ENCODE data around the gene CLDN20. TPM values are rescaled to one million over a fixed set of nuclear protein-coding genes. Genes with fewer than 3 reads are reported as not detected.

Gene CLDN20
- total and polyA plus RNA-seq, 2 of the 8 experiments (the other 6 are each of a cell fraction or from before 2014, with no cell fraction given) = not detected

- TF ChIP-seq GABPA (IDR thresholded peaks at IDR 0.05; ENCODE audit: borderline replicate concordance, insufficient read depth, low read length) (peak; percentile 72; the same call in 1 of the 2 replicates), EGR1 (IDR thresholded peaks at IDR 0.05; ENCODE audit: borderline replicate concordance, low read depth, low read length) (no peak), BCL11A (IDR thresholded peaks at IDR 0.05; ENCODE audit: low read depth in 2 of 2, low read length in 2 of 2) (no peak), BACH1 (IDR thresholded peaks at IDR 0.05; ENCODE audit: low read length) (peak; percentile 55; the same call in 1 of the 2 replicates), YY1 (IDR thresholded peaks at IDR 0.05; ENCODE audit: low read depth, low read length) (peak; percentile 66; the same call in 1 of the 2 replicates), JUND (IDR thresholded peaks at IDR 0.05; ENCODE audit: low read length) (no peak), USF2 (IDR thresholded peaks at IDR 0.05; ENCODE audit: low read length) (no peak), SUZ12 (IDR thresholded peaks at IDR 0.05; ENCODE audit: low read length) (no peak), PHF8 (conservative IDR thresholded peaks at IDR 0.05; ENCODE audit: low read depth, low read length) (peak; percentile 77), SAP30 (IDR thresholded peaks at IDR 0.05; ENCODE audit: insufficient read depth, insufficient replicate concordance, low read length) (no peak), FOSL1 (IDR thresholded peaks at IDR 0.05; ENCODE audit: insufficient read depth, low read depth, low read length) (no peak), TAF7 (optimal IDR thresholded peaks at IDR 0.05; ENCODE audit: borderline replicate concordance, low read depth, low read length) (peak; percentile 37), POLR2A (IDR thresholded peaks at IDR 0.05; ENCODE audit: control extremely low read depth in 1 of 2, low read depth in 2 of 2, low read length in 2 of 2) (peak; percentile 59 to 85), NRF1 (IDR thresholded peaks at IDR 0.05; ENCODE audit: low read depth, low read length) (peak; percentile 51), HDAC6 (IDR thresholded peaks at IDR 0.05; ENCODE audit: low read depth, low read length) (no peak), BRCA1 (IDR thresholded peaks at IDR 0.05; ENCODE audit: low read depth, low read length) (no peak), ASH2L (IDR thresholded peaks at IDR 0.05; ENCODE audit: low read length) (peak; percentile 95), RBBP5 (IDR thresholded peaks at IDR 0.05; ENCODE audit: borderline replicate concordance, low read depth, low read length) (peak; percentile 31; the same call in 1 of the 2 replicates), EZH2 (IDR thresholded peaks at IDR 0.05; ENCODE audit: low read depth, low read length, severe bottlenecking) (no peak), GTF2F1 (IDR thresholded peaks at IDR 0.05; ENCODE audit: borderline replicate concordance, low read depth, low read length) (0 out of 2 replicates have a peak, but pooled peaks have one; percentile 41), POLR2AphosphoS5 (IDR thresholded peaks at IDR 0.05; ENCODE audit: low read depth, low read length) (peak; percentile 71; the same call in 1 of the 2 replicates), TAF1 (IDR thresholded peaks at IDR 0.05; ENCODE audit: low read depth, low read length) (peak; percentile 69)
These were observed 50.4 kb downstream of the CLDN20 start, which contains the start of gene TFB1M (continued) for GRCh38 chr6:155314092-155314772.

Data from H1 (cell line).